SU-DHL-6 (cell line): ENCODE results near the gene MAL.

Experiments
- CTCF ChIP-seq: fragments of 200-600 bp; sonication (generic); IDR thresholded peaks from one replicate; pipeline ENCODE4 v1.5.1; 2017; ENCODE audit warnings: antibody characterized with exemption, mild to moderate bottlenecking, low read length, moderate library complexity; ENCODE audit not compliant: insufficient read depth, poor library complexity, severe bottlenecking
- EZH2phosphoT487 ChIP-seq: fragments of 200-600 bp; sonication (generic), shearing (Covaris generic); conservative IDR thresholded peaks from 2 replicates; pipeline ENCODE4 v1.6.1; 2018; ENCODE audit warnings: mild to moderate bottlenecking, antibody characterized with exemption, low read length, moderate library complexity, mixed read lengths

- TF ChIP-seq CTCF = no peak
- no peak for TF ChIP-seq EZH2phosphoT487
Measured at GRCh38 chr2:95026471-95027368, 1.2 kb downstream of the MAL start.
